GM19468 (cell line): ENCODE data around the gene CCNE1.
A peak's percentile ranks its signal among the peaks of the same experiment; 100 is the strongest.

ENCODE experiments used
- ATAC-seq: cut with Tn5 transposase; IDR thresholded peaks from one replicate; pipeline ENCODE4 v1.9.1; 2021; ENCODE audit warnings: mild to moderate bottlenecking, moderate library complexity, moderate number of reproducible peaks; ENCODE audit not compliant: unreplicated experiment; ENCODE audit errors: extremely low read depth

Gene CCNE1

GRCh38 chr19:29811125-29812079 lies at the start of gene CCNE1:
Gene CCNE1, plus strand, starts transcription at chr19:29811991. Its CDS starts 565 bp downstream, at chr19:29812556.
- ATAC-seq, result peak; percentile 43

- no peak for ATAC-seq
Measured at GRCh38 chr19:29763196-29763595, 48.6 kb upstream of the CCNE1 start.

- ATAC-seq, result no peak
Measured at GRCh38 chr19:29764361-29764760, 47.4 kb upstream of the CCNE1 start.

GRCh38 chr19:29766100-29766499 lies 45.7 kb upstream of the CCNE1 start:
- ATAC-seq, result no peak

GRCh38 chr19:29767039-29767735 lies 44.6 kb upstream of the CCNE1 start:
- ATAC-seq, result no peak

- no peak for ATAC-seq
Measured at GRCh38 chr19:29768166-29768565, 43.6 kb upstream of the CCNE1 start.

GRCh38 chr19:29769997-29770396 lies 41.8 kb upstream of the CCNE1 start:
- no peak for ATAC-seq

- ATAC-seq, result no peak
Measured at GRCh38 chr19:29770648-29771047, 41.1 kb upstream of the CCNE1 start.

- ATAC-seq, result no peak
Measured at GRCh38 chr19:29771708-29772414, 39.9 kb upstream of the CCNE1 start.

GRCh38 chr19:29772696-29773095 lies 39.1 kb upstream of the CCNE1 start:
- ATAC-seq, result no peak

GRCh38 chr19:29773141-29773540 lies 38.6 kb upstream of the CCNE1 start:
- no peak for ATAC-seq

GRCh38 chr19:29774126-29774525 lies 37.7 kb upstream of the CCNE1 start:
- ATAC-seq, result no peak

GRCh38 chr19:29777781-29778309 lies 33.9 kb upstream of the CCNE1 start:
- no peak for ATAC-seq

- ATAC-seq, result no peak
Measured at GRCh38 chr19:29779921-29780320, 31.9 kb upstream of the CCNE1 start.

GRCh38 chr19:29781386-29782259 lies 30.2 kb upstream of the CCNE1 start:
- no peak for ATAC-seq

- ATAC-seq, result no peak
Measured at GRCh38 chr19:29782260-29782580, 29.6 kb upstream of the CCNE1 start.

- no peak for ATAC-seq
Measured at GRCh38 chr19:29783627-29784190, 28.1 kb upstream of the CCNE1 start.

- ATAC-seq, result no peak
Measured at GRCh38 chr19:29784598-29785223, 27.1 kb upstream of the CCNE1 start.

- no peak for ATAC-seq
Measured at GRCh38 chr19:29785360-29785759, 26.4 kb upstream of the CCNE1 start.
